T-helper 1 cell (primary cell): ENCODE measurements around the gene GCNT4.
"Not testable (repeated sequence)": the region's sequence is repeated elsewhere in the genome, so short reads cannot be mapped to it uniquely, and the experiment has no call there.

Source experiments
- DNase-seq, 5 donors: peaks; one replicate each; pipeline ENCODE4 v3.0.0-alpha.2; 2012 to 2020
- total RNA-seq, 4 donors: gene quantifications; one replicate each; lab custom pipeline; 2026; lab: John Stamatoyannopoulos, UW

GCNT4 gene
- total RNA-seq: 18.4 to 81.8 (median 30.5) reads per million in 4 donors

DNA sequence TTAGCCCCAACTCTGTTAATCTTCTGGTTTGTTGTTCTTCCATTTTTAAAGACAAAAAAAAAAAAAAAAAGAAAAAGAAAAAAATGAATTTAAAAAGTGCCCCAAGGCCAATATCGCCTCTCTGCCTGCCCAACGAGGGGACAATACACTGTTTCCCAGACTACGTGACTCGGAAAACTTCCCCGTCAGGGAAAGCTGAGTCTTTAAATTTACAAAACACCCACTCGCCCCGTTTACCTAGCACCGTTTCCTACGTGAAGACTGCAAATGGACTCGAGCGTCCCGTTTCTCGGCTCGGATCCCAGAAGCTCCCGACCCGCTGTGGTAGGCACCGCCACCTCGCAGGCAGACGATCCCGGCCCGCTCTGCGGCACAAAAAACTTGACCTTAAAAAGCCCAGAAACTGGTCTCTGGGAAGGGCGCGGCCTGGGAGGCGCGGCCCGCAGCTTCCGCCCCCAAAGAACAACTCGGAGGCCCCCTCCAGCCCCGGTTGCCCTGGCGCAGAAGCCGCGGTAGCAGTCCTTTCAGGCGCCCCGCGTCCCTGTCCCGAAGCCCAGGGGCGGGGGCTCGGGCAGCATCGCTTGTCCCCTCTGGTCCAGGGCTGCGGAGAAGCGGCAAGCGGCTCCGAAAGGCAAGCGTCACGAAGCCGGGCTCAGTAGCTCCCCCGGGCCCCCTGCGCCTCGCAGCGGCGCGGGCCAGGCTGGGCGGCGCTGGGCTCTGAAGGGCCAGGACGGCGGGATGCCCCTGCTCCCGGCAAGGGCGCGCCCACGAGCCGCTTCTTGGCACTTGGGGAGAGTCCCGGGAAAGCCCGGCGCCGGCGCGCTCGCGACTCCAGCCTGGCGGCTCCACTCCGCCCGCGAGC lies at the start of gene GCNT4:
Gene GCNT4 (minus strand): TSS at position 367 of the 862 bp plus-strand sequence. CDS start 22,521 bp downstream, outside the sequence.
- peak in 4 of 5 donors; percentile 20 to 39 (median 36) for DNase-seq

- DNase-seq: not testable (repeated sequence)
Measured at GRCh38 chr5:75095956-75096355, 43.6 kb upstream of the GCNT4 start.

DNA sequence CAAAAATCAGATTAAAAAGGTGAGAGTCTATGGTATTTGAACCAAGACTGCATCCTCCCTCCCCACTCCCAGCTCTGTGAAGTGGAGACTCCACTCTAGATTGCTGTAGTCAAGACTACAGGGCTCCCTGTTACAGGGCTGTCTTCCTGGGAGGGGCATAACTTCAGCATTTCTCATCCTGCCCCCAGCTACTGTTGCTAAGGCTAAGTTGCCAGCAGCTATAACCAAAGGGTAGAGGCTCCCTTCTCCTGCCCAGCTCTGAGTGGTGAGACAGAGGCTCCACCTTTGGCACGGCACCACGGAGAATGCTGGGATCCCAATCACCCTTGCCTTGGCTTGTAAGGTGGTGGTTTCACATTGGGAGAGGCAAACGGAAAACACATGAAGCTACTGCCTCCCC lies 39.2 kb upstream of the GCNT4 start:
- DNase-seq: no peak

DNA sequence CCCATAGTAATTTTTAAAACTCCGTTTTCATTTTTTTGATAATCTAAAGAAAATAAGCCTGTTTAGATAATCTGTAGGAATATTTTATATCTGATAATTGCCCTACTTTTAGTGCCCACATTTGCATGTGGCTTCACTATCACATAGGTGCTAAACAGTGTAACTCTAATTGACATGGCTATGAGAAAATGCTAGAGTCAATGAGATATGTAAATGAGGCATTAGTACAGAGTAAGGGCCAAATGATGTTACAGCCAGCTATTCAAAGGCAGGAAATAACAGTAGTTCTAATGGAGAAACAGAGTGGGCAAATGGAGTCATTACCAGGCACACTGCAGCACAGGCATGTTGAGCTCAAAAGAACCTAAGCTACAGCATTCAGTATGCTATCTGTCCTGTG lies 37.3 kb upstream of the GCNT4 start:
- no peak for DNase-seq

DNA sequence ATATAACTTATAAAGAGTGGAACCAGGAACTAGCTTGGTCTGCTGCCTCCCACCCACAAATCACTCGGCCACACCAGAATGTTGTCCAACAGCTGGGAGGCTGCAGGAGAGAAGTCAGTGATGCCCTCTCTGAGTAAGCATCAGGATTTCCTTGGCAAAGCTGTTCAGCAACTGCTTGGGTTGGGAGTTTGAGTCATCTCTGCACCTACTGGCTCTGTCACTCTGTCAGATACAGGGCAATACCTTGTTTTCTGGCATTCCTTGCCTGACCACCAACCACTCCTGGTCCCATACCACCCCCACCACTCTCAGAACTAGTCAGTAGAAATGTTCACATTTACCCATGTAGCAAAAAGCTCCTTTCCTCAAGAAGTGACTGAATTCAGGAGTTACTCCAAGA lies 36.8 kb upstream of the GCNT4 start:
- no peak for DNase-seq

DNA sequence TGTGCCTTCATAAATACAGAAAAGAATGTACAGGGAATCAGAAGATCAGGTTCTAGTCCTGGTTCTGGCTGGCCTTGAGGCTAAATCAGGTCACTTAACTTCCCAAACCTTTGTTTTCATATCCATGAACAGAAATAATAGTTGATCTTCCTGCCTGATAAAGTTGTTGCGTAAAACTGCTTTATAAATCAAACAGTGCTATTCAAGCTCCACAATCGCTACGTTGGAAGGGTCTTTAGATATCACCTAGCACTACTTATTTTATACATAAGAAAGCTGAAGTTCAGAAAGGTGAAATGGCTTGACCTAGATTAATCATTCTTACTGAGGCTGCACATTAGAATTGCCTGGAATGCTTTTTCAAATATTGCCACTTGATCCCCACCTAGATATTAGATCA lies 36.3 kb upstream of the GCNT4 start:
- no peak for DNase-seq

DNA sequence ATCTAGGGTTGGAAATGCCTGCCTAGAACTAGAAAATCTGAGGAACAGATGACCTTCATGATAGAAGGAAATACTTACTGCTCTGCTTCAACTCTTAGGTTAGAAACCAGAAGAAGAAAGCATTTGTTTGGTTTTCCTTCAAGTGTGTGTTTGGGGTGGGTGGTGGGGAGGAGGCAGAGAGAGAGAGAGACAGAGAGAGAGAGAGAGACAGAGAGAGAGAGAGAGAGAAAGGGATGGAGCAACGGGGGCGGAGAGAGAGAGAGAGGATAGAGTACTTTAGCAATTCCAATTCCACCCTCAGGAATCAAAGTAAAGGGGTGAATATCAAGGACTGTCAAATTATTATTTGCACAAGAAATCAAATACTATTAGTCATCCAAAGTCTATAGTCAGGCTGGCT lies 29.2 kb upstream of the GCNT4 start:
- no peak for DNase-seq

GRCh38 chr5:75079346-75079745 lies 27.0 kb upstream of the GCNT4 start:
- DNase-seq: not testable (repeated sequence)

DNA sequence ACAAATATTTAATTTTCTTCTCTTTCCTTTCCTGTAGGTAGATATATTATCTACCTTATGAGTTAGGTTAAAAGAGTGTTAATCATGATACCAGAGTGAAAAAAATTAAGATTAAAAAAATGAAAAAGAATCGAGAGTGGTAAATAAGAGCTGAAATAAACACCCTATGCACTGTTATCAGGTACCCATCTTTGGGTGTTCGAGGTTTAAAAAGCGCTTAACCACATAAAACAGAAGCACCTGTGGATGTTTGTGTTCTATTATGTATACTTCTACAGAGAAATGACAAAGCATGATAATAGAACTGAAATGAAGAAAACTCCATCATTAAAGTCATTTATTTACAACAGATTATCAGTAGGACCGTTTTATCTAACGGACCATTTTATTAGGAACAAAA lies 25.7 kb upstream of the GCNT4 start:
- peak in 1 of 5 donors; percentile 17 for DNase-seq

DNA sequence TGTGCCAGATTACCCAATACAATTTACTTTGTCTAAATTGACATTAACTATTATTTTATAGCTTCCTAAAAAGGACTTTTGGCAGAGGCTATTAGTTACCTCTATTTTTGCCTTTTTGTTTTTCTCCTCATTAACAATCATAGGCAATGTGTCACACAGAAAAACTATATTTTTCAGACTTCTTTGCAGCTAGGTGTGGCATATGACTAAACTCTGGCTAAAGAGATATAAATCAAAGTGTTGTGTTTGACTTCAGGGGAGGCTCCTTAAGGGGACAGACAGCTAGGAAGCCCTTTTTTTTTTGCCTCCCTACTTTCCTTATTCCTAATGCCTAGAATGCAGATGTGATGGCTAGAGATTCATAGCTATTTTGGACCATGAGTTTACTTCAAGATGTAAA lies 19.7 kb upstream of the GCNT4 start:
- no peak for DNase-seq

GRCh38 chr5:75071100-75071499 lies 18.7 kb upstream of the GCNT4 start:
- no peak for DNase-seq

DNA sequence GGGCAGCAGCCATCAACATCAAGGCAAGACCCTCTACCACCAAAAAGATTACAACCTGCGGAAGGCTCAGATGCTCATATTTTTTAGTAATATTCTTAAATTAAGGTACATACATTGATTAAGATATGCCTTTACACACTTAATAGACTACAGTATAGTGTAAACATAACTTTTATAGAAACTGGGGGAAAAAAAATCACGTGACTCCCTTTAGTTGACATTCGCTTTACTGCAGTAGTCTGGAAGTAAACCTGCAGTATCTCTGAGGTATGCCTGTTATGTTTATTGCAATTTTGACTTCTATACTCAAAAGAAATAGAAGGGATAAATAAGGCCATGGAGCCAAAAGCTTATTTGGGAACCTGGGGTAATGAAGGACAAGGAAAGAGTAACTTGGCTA lies 15.1 kb upstream of the GCNT4 start:
- no peak for DNase-seq

- DNase-seq: no peak
Measured at GRCh38 chr5:75062925-75063531, 10.7 kb upstream of the GCNT4 start.

DNA sequence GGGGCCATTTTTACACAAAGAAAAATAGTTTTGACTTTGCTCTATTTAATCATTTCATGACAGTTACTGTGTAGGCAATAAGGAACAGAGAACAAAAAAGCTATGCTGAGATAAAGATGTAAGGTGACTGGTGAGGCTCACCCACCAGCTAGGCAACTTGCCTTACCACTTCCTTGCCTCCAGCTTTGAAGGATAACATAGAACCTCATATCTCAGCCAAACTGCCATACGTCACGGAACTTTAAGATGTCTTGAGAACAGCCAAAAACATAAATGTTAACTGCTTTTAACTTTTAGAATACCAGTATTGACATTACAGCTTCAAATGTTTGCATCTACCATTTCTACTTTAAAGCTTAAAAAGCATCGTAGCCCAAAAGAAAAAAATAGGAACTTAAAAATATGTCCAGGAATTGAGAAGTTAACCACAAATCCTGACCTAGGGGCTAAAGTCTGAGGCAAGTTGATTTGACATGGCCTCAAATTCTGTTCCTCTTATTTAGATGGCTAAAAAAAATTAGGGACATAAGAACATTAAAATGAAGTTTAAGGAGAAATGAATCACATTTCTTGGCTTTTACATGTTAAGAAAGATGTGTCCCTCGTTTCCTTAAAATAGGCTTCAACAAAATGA lies 7.7 kb upstream of the GCNT4 start:
- DNase-seq: peak in 4 of 5 donors; percentile 20 to 54 (median 24)

- no peak for DNase-seq
Measured at GRCh38 chr5:75058986-75059535, 6.7 kb upstream of the GCNT4 start.

DNA sequence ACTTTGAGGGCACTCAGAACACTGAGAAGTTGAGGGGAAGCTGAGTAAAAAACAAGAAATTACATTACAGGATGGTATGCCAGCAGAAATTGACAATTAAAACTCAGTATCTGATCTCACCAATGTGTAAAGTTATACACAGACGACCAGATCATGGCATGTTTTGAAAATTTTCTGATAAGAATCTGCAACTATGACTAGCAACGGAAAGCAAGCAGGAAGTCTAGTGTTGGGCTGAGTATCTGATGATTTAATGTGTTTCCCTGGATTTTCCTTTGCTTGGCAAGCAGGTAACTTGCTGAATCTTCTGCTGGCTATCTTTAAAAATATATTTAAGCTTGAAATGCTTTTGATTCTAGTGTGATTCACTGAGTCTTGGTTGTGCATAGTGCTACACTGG lies 5.2 kb upstream of the GCNT4 start:
- peak in 1 of 5 donors; percentile 35 for DNase-seq

GRCh38 chr5:75055727-75056144 lies 3.4 kb upstream of the GCNT4 start:
- no peak for DNase-seq

GRCh38 chr5:75054134-75054930 lies 2.0 kb upstream of the GCNT4 start:
- DNase-seq: no peak

DNA sequence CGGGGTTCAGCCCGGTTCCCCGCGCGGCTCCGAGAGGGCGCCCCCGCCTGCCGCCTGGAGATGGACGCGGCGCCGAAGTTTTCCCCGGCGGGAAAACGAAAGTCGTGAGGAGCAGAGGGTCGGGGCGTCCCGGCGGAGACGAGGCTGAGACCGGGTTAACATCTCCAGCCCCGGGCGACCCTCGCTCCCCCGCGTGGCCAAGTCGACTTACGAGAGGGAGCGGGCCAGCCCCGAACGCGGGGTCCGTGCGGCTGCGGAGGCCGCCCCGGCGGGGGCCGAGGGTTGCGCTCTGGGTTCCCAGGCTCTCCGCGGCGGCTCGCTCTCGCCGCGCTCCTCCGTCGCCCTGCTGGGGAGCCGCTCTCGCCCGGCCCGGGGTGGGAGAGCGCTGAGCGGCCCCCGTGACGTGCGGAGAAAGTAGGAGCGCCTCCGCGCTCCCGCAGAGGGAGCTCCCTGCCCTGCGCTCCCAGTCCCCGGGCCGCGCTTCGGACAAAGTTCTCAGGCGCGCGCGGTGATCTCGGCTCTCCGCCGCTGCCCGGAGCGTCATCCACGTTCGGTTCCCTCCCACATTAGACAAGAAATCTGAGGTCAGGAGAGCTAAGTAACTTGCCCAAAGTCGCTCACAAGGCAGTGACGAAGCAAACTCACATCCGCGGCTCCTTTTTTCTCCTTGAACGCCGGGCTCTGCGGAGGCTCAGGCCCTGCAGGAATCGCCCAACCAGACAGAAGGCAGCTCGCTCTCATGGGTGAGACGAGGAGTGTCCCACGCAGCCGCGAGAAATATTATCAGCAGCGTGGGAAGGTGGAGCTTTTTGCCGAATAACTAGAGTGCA lies 1.2 kb upstream of the GCNT4 start:
- DNase-seq: peak in 4 of 5 donors; percentile 25 to 65 (median 38)

- peak in 2 of 5 donors; percentile 8 to 39 for DNase-seq
Measured at GRCh38 chr5:75053054-75053303, 621 bp upstream of the GCNT4 start.

DNA sequence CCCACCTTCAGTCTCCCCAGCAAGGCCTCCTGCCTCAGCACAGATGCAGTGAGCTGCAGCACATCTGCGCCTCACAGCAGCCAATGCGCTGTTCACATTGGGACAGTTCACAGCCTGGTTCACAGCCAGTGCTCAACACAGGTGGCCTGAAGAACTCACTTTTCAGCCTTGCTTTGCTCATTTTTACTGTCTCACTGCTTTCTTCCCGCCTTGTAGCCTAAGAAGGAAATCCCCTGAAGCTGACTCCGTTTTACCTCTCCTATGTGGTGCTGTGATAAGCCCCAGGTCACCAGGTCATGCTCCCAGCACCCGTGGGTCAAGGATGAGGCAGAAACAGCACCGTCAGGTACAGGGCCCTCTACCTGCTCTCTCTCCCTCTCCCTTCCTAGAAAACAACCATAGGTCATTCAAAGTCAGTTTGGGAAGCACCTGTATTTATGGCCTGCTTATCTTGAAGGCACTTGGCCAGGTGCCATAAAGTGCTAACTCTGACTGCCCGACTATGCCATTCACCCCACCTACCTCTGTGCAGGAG lies 1.1 kb downstream of the GCNT4 start:
- DNase-seq: peak in 3 of 5 donors; percentile 14 to 34 (median 29)
